Common myeloid progenitor, CD34-positive (primary cell): ENCODE measurements around the gene VEZF1.

ENCODE experiments used
- CTCF ChIA-PET: fragments of 350-600 bp; sonication (Branson Sonifier 250); formaldehyde crosslinking; loops from one replicate; lab custom pipeline; 2021; ENCODE audit warnings: antibody characterized with exemption; lab: Charles Lee
- POLR2A ChIA-PET: fragments of 350-600 bp; sonication (Branson Sonifier 250); formaldehyde crosslinking; loops from one replicate; lab custom pipeline; 2021; ENCODE audit warnings: antibody characterized with exemption; lab: Charles Lee
- DNase-seq, 3 donors: peaks; one replicate each; pipeline versions ENCODE4 v3.0.0 to v3.0.0-alpha.2; 2013
- H3K27ac ChIP-seq, 2 experiments: 1 replicate in 1 of 2; 2 replicates in 1 of 2; pipeline ENCODE4 v1.7.0; 2013; ENCODE audit warnings: inconsistent platforms in 2 of 2, low read length in 2 of 2, mild to moderate bottlenecking in 2 of 2, low read depth in 1 of 2, moderate library complexity in 1 of 2; ENCODE audit not compliant: severe bottlenecking in 2 of 2, insufficient read depth in 1 of 2, poor library complexity in 1 of 2
- H3K27me3 ChIP-seq, 5 experiments: replicated peaks in 2 of 5; 1 replicate in 3 of 5; 2 replicates in 2 of 5; pipeline versions ENCODE4 v1.6.1 to v1.7.0; 2013; ENCODE audit warnings: low read length in 4 of 5, mild to moderate bottlenecking in 2 of 5, moderate library complexity in 2 of 5, inconsistent platforms in 1 of 5; ENCODE audit not compliant: insufficient read depth in 5 of 5, control insufficient read depth in 4 of 5
- H3K36me3 ChIP-seq, 4 experiments: 1 replicate in 2 of 4; 2 replicates in 2 of 4; pipeline versions ENCODE4 v1.6.1 to v1.7.0; 2013; ENCODE audit warnings: low read length in 3 of 4, control low read depth in 1 of 4, mild to moderate bottlenecking in 1 of 4; ENCODE audit not compliant: control insufficient read depth in 4 of 4, insufficient read depth in 4 of 4
- H3K4me1 ChIP-seq, 4 experiments: 1 replicate in 3 of 4; 2 replicates in 1 of 4; pipeline versions ENCODE4 v1.6.1 to v1.7.1; 2013; ENCODE audit warnings: low read length in 3 of 4, mild to moderate bottlenecking in 3 of 4, control low read depth in 1 of 4, inconsistent platforms in 1 of 4, moderate library complexity in 1 of 4; ENCODE audit not compliant: control insufficient read depth in 4 of 4, insufficient read depth in 4 of 4; ENCODE audit errors: control extremely low read depth in 1 of 4
- H3K4me3 ChIP-seq, 7 experiments: 1 replicate in 4 of 7; 2 replicates in 3 of 7; pipeline versions ENCODE4 v1.5.1 to v1.7.0; 2013; ENCODE audit warnings: mild to moderate bottlenecking in 7 of 7, low read length in 6 of 7, moderate library complexity in 6 of 7, inconsistent platforms in 2 of 7, low read depth in 2 of 7, control low read depth in 1 of 7; ENCODE audit not compliant: insufficient read depth in 4 of 7, control insufficient read depth in 1 of 7; ENCODE audit errors: extremely low read depth in 1 of 7
- H3K9me3 ChIP-seq, 5 experiments: 1 replicate in 4 of 5; 2 replicates in 1 of 5; pipeline versions ENCODE4 v1.6.1 to v1.7.1; 2013; ENCODE audit warnings: low read length in 4 of 5, mild to moderate bottlenecking in 2 of 5, inconsistent platforms in 1 of 5, low read depth in 1 of 5, moderate library complexity in 1 of 5; ENCODE audit not compliant: control insufficient read depth in 4 of 5, insufficient read depth in 2 of 5; ENCODE audit errors: control extremely low read depth in 1 of 5
- WGBS: methylation state at CpG from one replicate; pipeline ENCODE4 v1.1.5; 2013; ENCODE audit not compliant: insufficient coverage; 5-methylcytosine and 5-hydroxymethylcytosine counted together

Gene VEZF1

DNA sequence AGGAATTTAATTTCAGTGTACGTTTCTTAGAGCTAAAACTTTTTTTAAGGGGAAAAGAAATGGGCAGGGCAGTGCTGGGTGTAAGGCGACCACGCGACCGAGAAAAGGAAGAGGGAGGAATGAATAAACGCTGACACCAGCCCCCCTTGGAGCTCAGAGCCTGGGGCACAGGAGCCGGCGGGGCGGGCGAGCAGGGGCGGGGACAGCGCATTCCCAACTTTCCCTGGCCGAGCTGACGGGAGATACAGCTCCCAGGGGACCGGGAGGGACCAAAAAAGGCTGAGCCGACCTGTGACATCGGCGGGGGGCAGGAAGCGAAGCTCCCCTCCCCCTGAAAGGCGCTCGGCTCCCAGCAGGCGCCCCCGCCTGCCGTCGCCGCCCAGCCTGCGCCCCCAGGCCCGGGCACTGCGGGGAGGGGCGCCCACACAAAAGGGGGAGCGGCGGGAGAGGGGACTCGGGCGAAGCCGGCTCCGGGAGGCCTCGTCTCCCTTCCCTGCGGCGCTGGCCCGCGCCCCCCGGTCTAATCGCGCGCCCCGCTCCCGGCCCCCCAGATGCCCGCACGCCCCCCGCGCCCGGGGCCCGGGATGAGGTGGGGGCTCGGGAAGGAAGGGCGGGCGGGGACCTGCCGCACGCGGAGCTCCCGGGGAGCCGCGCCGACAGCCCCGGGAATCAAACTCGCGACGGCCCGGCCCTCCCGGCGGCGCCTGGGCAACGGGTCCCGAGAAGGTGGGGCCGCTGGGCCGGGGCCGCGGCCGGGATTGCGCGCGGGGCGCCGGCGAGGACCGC, 33.5 kb downstream of the VEZF1 start:
- WGBS, result under 1% methylated on average over 49 of the region's 85 CpGs
- Histone ChIP-seq H3K27ac (no peak overlapping the region), H3K36me3 (no peaks in the 10 kb centered on the region), H3K27me3 (peaks cover 0 to 35% (median 10%) of the 10 kb centered on the region in 5 experiments), H3K9me3 (no peaks in the 10 kb centered on the region), H3K4me1 (peaks cover 10 to 45% (median 37%) of the 10 kb centered on the region in 4 experiments), H3K4me3 (peak overlapping the region in 6 of 7 experiments; percentile 23 to 68 (median 55))
- POLR2A ChIA-PET, result interaction anchor here (1.2 to 1.6 kb wide), 3 partner anchors 15 to 32 kb away, joined by 3 to 5 read pairs (median 5); no protein-coding TSS in a partner anchor
- CTCF ChIA-PET, result interaction anchor here (0.9 to 1.8 kb wide), 13 partner anchors 11 to 99 kb away, joined by 3 to 8 read pairs (median 5); no protein-coding TSS in a partner anchor
- no peak for DNase-seq

- Histone ChIP-seq H3K4me3 (peak overlapping the region in 3 of 7 experiments; percentile 53 to 68 (median 57)), H3K36me3 (no peaks in the 10 kb centered on the region), H3K27ac (no peak overlapping the region), H3K27me3 (peaks cover 0 to 35% (median 10%) of the 10 kb centered on the region in 5 experiments), H3K4me1 (peaks cover 10 to 51% (median 43%) of the 10 kb centered on the region in 4 experiments), H3K9me3 (no peaks in the 10 kb centered on the region)
- ChIA-PET POLR2A (interaction anchor here (1.4 kb wide), 1 partner anchor 20 kb away, joined by 3 read pairs; no protein-coding TSS in a partner anchor), CTCF (interaction anchor here (0.7 to 2.0 kb wide), 16 partner anchors 11 to 98 kb away, joined by 3 to 9 read pairs (median 4); no protein-coding TSS in a partner anchor)
- DNase-seq, result no peak
- 98% methylated on average over 10 of the region's 13 CpGs for WGBS
Measured at GRCh38 chr17:57953705-57954396, 34.2 kb downstream of the VEZF1 start.

- Histone ChIP-seq H3K36me3 (no peaks in the 10 kb centered on the region), H3K27me3 (peaks cover 0 to 35% (median 10%) of the 10 kb centered on the region in 5 experiments), H3K27ac (no peak overlapping the region), H3K4me3 (no peak overlapping the region), H3K4me1 (peaks cover 15 to 58% (median 49%) of the 10 kb centered on the region in 4 experiments), H3K9me3 (no peaks in the 10 kb centered on the region)
- no peak for DNase-seq
- ChIA-PET CTCF (interaction anchor here (0.7 to 2.0 kb wide), 14 partner anchors 11 to 97 kb away, joined by 3 to 9 read pairs (median 4); no protein-coding TSS in a partner anchor), POLR2A (interaction anchor here (1.4 kb wide), 1 partner anchor 21 kb away, joined by 3 read pairs; no protein-coding TSS in a partner anchor)
- WGBS, result 100% methylated on average over 1 of the region's 1 CpG
Measured at GRCh38 chr17:57953219-57953618, 34.8 kb downstream of the VEZF1 start.

- H3K27ac ChIP-seq, result no peak overlapping the region
Measured at GRCh38 chr17:57949649-57950048, 38.4 kb downstream of the VEZF1 start.

GRCh38 chr17:57948555-57949420, 39.3 kb downstream of the VEZF1 start:
- POLR2A ChIA-PET, result interaction anchor here (0.6 to 1.1 kb wide), 3 partner anchors 9 to 25 kb away, joined by 3 read pairs; no protein-coding TSS in a partner anchor
- 48% methylated on average over 5 of the region's 5 CpGs for WGBS
- no peak overlapping the region for H3K27ac ChIP-seq

More at GRCh38 chr17:57949649-57950048, 38.4 kb downstream of the VEZF1 start:
- WGBS, result 95% methylated on average over 5 of the region's 5 CpGs
- DNase-seq, result peak in 1 of 3 donors; percentile 31
- Histone ChIP-seq H3K27me3 (peaks cover 0 to 20% (median 6%) of the 10 kb centered on the region in 5 experiments), H3K9me3 (no peaks in the 10 kb centered on the region), H3K36me3 (no peaks in the 10 kb centered on the region), H3K4me3 (no peak overlapping the region), H3K4me1 (peaks cover 29 to 63% (median 52%) of the 10 kb centered on the region in 4 experiments)
- POLR2A ChIA-PET, result interaction anchor here (1.4 kb wide), 1 partner anchor 10 kb away, joined by 4 read pairs; no protein-coding TSS in a partner anchor
- CTCF ChIA-PET, result interaction anchor here (0.9 to 4.6 kb wide), 8 partner anchors 15 to 90 kb away, joined by 3 to 35 read pairs (median 5); no protein-coding TSS in a partner anchor

GRCh38 chr17:57948169-57948554, 39.9 kb downstream of the VEZF1 start:
- H3K27me3 ChIP-seq, result peaks cover 0 to 5% (median 1%) of the 10 kb centered on the region in 5 experiments
- CTCF ChIA-PET, result interaction anchor here (0.8 to 4.6 kb wide), 19 partner anchors 8 to 89 kb away, joined by 3 to 35 read pairs (median 4); no protein-coding TSS in a partner anchor
- peak overlapping the region in 3 of 7 experiments; percentile 5 to 24 (median 23) for H3K4me3 ChIP-seq
- POLR2A ChIA-PET, result interaction anchor here (0.6 to 1.1 kb wide), 3 partner anchors 8 to 25 kb away, joined by 3 read pairs; no protein-coding TSS in a partner anchor
- no peaks in the 10 kb centered on the region for H3K36me3 ChIP-seq
- no peak for DNase-seq
- H3K27ac ChIP-seq, result no peak overlapping the region
- peaks cover 29 to 61% (median 49%) of the 10 kb centered on the region in 4 experiments for H3K4me1 ChIP-seq
- 92% methylated on average over 5 of the region's 5 CpGs for WGBS
- H3K9me3 ChIP-seq, result no peaks in the 10 kb centered on the region

More at GRCh38 chr17:57948555-57949420, 39.3 kb downstream of the VEZF1 start:
- peak; percentile 36 to 60 (median 48) for DNase-seq
- peaks cover 0 to 11% (median 3%) of the 10 kb centered on the region in 5 experiments for H3K27me3 ChIP-seq
- H3K4me1 ChIP-seq, result peaks cover 29 to 57% (median 46%) of the 10 kb centered on the region in 4 experiments
- no peaks in the 10 kb centered on the region for H3K9me3 ChIP-seq
- CTCF ChIA-PET, result interaction anchor here (0.8 to 4.6 kb wide), 20 partner anchors 9 to 89 kb away, joined by 3 to 35 read pairs (median 4); no protein-coding TSS in a partner anchor
- H3K36me3 ChIP-seq, result no peaks in the 10 kb centered on the region
- peak overlapping the region in 3 of 7 experiments; percentile 5 to 45 (median 24) for H3K4me3 ChIP-seq
